HG02943 (cell line): ENCODE results near the gene ZNF76.

Experiments
- ATAC-seq: cut with Tn5 transposase; IDR thresholded peaks from one replicate; pipeline ENCODE4 v1.9.1; 2021; ENCODE audit warnings: mild to moderate bottlenecking, low read depth, moderate library complexity; ENCODE audit not compliant: unreplicated experiment

ZNF76 gene

DNA sequence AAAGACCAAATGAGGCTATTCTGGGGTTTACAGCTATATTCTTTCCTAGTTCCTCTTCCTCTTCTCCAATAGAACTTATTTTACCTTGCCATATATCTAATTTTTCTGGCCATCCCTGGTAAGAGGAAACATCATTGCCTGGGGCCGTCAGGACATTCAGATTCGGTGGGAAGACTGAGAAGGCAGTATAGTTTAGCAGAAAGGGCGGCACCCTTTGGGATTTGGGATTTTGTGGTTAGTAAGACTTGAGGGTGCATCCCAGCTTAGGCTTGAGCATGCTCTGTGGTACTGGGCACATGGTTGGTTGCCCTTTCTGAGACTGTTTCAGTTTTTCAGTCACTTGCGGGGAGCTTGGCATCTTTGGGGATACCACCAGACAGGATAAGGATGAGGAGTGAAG, 24.6 kb upstream of the ZNF76 start:
- ATAC-seq, result no peak

DNA sequence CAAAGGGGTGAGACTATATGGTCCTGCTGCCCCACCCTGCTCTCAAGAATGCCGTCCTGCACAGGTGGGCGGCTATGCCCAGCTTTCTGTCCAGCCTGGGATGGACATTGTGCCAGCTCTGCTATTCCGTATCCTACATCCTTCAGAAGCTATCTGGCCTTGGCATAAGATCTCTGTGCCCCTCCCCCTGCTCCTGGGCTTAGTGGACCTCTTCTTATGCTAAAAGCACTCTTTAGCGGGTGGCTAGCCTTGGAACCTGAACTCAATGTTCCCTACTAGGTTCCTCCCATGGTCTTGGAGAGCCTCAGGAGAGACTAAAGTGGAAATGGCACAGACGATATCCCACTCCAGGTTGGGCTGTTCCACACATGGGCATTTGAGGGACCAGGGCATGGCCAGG, 23.3 kb upstream of the ZNF76 start:
- ATAC-seq, result no peak

DNA sequence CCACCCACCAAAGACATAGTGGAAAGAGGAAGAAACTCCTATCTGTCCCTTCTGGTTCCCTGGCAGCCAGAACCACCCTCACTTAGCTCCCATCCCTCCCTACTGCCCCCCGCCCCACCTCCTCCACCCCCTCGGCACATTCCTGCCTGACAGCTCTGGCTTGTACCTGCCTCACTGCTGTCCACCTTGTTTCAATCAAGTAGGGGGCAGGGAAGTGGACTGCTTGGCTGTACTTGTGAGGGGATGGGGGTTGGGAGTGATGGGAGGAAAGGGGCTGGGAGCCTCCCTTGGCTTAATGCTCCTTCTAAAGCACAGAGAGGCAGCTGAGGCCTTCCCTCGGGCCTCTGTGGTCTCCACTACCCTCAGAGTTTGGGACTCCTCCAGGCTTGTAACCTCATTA, 22.1 kb upstream of the ZNF76 start:
- ATAC-seq, result no peak

DNA sequence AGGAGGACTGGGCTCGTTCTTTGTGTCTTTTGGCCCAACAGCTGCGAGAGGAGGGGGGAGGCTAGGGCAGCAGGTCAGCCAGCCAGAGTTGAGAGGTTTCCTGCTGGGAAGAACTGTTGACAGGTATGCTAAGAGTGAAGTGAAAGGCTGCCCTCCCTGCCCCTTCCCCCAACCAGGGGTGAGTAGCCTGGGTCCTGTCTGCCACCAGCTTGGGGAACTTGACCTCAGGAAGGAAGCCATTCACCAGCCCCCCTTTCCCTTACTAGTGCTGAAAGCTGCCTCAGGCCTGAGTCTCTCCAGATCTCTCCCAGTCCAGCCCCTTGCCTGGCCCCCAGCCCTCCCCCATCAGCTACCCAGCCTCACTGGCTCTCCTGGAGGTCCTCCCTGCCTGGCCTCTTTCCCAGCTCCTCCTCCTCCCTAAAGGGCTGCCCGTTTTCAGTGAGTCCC, 20.7 kb upstream of the ZNF76 start:
- ATAC-seq, result no peak

DNA sequence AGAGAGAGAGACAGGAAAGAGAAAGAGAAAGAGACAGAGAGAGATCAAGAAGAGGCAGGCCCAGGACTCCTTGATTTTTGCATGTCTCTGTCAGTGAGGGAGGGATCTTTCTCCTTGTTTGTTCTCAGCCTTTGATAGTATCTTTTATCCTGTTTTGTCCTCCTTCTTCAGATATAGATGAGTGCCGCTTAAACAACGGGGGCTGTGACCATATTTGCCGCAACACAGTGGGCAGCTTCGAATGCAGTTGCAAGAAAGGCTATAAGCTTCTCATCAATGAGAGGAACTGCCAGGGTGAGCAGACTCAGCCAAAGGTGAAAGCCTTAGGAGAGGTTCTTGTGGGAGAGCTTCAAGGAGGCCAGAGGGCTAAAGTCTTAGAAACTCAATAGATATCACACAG, 20.0 kb upstream of the ZNF76 start:
- ATAC-seq, result no peak

DNA sequence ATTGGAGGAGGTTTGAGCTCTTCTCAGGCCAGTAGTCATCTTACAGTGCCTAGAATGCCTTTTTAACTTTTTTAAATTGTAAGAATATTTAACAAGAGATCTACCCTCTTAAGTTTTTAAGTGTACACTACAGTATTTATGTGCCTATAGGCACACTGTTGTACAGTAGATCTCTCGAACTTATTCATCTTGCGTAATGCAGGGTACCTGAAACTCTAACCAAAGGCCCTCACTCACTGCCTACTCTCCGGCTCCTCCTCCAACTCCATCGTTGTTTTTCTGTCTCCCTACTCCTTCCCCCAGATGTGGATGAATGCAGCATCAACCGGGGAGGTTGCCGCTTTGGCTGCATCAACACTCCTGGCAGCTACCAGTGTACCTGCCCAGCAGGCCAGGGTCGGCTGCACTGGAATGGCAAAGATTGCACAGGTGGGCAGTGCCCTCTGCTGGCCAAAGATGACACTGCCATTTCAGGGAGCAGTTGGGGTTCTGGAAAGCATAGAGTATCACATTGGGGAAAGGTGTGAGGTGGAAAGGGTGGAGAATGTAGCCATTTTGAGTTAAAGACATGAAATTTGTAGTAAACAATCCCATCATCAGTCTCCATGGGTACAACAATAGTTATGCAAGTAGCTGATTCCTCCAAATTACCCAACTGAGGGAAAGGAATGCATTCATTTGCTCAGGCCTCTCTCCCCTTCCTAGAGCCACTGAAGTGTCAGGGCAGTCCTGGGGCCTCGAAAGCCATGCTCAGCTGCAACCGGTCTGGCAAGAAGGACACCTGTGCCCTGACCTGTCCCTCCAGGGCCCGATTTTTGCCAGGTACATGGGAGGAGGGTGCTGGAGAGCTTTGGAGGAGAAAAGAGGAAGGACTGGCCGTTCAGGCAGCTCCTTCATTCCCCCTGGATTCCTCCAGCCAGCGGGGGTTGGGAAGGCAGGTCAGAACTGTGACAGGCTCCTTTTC, 18.4 kb upstream of the ZNF76 start:
- no peak for ATAC-seq

DNA sequence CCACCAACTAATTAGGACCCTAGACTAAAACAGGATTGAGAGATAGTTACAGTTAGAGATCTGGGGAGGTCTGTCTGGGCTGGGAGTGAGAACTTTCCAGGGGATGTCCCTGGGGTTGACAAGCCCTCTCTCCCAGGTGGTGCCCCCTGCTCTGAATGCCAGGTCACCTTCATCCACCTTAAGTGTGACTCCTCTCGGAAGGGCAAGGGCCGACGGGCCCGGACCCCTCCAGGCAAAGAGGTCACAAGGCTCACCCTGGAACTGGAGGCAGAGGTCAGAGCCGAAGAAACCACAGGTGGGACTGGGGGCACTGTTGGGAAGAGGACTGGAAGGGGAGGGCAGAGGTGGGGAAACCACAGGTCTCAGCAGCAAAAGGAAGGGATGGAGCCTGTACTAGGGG, 17.0 kb upstream of the ZNF76 start:
- ATAC-seq, result no peak

DNA sequence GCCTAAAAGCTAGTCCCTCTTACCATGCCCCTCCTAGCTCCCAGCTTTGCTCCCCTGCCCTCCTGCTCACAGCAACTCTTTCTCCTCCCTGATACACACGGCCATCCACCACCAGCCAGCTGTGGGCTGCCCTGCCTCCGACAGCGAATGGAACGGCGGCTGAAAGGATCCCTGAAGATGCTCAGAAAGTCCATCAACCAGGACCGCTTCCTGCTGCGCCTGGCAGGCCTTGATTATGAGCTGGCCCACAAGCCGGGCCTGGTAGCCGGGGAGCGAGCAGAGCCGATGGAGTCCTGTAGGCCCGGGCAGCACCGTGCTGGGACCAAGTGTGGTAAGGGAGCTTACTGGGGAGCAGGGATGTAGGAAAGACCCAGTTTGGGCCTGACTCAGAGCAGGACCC, 16.6 kb upstream of the ZNF76 start:
- no peak for ATAC-seq

DNA sequence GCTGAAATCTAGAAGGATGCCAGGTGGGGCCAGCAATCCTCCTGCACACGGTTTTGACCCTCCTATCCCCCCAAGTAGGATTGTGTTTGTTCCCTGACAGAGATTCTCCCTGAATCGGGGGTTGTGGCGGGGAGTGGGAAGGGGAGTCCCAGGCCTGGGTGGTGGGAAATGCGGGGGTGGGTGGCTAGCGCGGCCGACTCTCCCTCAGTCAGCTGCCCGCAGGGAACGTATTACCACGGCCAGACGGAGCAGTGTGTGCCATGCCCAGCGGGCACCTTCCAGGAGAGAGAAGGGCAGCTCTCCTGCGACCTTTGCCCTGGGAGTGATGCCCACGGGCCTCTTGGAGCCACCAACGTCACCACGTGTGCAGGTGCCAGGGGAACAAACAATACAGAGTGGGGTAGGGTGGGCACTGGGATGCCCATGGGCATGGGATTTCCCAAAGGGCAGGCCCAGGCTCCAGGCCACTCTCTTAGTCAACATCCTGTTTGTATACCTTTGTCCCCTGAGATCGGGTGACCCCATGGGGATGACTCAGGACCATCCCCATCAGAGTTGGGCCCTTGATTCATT, 16.1 kb upstream of the ZNF76 start:
- no peak for ATAC-seq

DNA sequence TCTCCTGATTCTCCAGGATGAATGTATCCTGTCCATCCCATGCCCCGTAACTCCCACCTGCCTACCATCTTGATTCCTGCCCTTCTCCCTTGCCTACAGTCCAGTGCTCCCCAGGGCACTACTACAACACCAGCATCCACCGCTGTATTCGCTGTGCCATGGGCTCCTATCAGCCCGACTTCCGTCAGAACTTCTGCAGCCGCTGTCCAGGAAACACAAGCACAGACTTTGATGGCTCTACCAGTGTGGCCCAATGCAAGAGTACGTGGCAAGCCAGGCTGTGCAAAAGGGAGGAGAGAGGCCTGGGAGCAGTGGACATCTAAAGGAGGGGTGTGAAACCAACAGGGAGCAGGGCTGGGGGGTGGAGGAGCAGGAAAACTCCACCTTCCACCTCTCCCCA, 15.0 kb upstream of the ZNF76 start:
- ATAC-seq, result no peak

DNA sequence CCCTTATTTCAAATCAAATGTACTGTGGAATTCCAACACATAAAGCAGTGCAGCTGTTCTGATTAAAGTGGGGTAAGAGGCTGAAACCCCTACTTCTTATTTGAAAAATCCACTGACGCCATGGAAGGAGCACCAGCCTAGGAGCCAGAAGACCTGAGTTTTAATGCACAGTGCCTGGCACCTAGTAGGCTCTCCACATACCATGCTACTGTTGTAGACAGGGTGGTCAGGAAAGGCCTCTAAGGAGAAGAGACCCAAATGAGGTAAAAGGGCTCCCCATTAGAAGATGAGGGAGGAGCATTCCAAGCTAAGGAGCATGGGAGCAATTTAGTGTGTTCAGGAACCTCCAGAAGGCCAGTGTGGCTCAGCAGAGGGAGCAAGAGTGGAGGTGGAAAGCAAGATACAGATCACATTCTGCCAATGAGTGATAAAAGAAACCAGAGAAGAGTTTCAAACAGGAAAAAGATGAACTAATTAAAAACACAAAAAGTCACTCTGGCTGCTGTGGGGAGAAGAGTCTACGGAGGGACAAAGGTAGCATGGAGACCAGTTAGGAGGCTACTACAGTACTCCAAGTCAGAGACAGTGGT, 11.8 kb upstream of the ZNF76 start:
- ATAC-seq, result no peak

DNA sequence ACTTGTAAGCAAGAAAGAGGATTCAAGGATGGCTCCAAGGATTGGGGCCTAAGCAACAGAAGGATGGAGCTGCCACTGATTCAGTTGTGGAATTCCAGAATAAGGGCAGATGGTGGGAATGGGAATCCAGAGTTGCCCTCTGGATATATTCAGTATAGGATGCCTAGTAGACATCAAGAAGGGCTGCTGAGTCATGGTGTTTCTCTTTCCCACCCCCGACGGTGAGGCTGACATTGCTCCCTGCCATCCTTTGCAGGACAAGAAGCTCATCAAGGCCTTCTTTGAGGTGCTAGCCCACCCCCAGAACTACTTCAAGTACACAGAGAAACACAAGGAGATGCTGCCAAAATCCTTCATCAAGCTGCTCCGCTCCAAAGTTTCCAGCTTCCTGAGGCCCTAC, 11.2 kb upstream of the ZNF76 start:
- no peak for ATAC-seq

DNA sequence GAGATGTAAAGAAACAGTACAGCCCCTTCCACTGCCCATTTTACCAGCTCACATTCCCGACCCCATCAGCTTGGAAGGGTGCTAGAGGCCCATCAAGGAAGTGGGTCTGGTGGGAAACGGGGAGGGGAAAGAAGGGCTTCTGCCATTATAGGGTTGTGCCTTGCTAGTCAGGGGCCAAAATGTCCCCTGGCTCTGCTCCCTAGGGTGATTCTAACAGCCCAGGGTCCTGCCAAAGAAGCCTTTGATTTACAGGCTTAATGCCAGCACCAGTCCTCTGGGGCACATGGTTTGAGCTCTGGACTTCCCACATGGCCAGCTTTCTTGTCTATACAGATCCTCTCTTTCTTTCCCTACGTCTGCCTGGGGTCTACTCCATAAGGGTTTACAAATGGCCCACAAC, 10.6 kb upstream of the ZNF76 start:
- ATAC-seq, result no peak

DNA sequence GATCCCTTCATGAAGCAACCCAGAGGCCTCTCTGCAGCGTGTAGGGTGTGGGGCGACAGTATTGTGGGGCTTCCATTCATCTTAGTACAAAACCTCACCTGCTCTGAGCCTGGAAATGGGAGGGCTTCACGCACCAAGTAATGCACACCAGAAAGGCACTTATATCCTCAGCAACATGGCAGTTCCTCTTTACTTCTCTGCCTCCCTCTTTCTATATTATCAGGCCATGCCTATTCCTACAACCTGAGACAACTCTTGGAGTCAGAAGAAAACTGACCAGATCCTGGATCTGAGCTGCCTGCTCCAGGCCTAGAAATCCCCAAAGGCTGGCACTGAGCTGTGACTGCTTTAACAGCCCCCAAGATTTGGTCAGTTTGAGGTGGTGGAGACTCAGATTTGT, 7.6 kb upstream of the ZNF76 start:
- no peak for ATAC-seq

DNA sequence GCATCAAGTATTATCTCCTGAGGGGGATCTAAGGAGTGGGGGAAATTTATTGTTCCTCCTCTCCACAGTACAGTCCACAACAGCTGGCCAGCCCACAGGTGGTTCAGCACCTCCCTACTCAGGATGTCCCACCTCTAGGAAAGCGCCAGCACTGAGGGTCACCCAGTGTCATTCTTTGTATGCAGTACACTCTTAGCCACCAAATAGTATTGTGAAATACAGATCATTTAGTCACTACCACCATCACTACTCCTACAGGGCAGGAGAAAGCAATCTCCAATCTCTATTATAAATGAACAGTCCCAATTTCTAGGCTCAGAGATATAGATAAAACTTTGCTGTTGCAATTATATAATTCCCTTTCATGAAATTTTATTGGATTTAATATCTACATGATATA, 6.3 kb upstream of the ZNF76 start:
- no peak for ATAC-seq

DNA sequence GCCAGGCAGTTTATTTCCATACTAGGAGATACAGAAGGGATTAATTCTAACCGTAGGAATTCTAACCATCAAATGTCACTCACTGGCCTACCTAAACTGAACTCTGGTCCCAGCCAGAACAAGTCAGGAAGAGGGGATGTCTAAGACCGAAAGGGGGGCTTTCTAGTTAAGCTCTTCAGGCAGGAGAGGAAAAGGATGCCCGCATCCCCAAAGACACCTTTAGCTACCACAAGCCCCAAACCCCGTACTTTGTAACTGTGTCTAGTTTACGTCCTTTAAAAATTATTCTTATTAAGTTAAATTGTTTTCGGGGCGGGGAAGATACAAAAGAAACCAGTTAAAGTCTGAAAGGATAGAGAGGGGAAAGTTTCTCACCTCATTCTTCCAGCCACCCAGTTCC, 1.2 kb upstream of the ZNF76 start:
- no peak for ATAC-seq

DNA sequence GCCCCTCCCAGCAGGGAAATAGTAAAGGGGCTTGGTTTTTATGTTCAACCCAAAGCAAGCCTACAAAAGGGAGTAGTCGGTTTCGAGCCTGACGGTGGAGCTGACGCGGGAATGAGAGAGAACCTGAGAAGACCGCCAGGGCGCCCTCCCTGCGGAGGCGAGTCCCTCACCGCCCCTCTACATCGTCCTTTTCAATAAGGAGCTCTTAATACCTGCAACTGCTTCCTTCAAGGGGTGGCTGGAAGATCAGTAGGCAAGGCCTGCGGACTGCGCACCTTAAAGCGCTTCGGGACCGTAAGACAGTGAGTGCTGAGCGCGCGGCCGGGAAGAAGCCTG, 709 bp upstream of the ZNF76 start:
- ATAC-seq, result no peak

DNA sequence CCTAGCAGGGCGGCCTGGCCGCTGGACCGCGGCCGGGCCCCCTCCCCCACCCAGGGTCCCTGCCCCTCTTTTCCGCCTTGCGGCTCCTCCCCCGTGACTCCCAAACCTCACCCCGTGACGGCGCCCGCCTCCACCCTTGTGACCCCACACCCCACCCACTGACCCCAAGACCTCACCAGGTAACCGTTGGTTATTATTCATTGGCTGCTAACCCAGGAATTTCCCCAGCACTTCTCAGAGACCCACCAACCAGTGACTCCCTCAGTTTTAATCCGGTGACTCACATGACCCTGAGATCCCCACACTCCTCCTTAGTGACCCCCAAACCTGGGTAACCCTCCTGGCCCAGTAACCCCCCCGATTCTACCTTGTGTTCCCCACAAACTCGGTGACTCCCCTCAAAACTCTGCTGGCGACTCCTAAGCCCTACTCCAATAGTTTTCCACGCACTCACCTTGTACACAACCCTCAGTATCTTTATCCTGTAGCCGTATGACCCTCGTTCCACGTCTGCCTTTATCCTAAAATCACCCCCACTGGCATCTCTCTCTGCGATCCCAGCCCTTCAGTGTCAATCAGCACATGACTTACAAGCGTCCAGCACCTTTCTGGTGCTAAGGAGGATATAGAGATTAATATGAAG, 534 bp downstream of the ZNF76 start:
- no peak for ATAC-seq

DNA sequence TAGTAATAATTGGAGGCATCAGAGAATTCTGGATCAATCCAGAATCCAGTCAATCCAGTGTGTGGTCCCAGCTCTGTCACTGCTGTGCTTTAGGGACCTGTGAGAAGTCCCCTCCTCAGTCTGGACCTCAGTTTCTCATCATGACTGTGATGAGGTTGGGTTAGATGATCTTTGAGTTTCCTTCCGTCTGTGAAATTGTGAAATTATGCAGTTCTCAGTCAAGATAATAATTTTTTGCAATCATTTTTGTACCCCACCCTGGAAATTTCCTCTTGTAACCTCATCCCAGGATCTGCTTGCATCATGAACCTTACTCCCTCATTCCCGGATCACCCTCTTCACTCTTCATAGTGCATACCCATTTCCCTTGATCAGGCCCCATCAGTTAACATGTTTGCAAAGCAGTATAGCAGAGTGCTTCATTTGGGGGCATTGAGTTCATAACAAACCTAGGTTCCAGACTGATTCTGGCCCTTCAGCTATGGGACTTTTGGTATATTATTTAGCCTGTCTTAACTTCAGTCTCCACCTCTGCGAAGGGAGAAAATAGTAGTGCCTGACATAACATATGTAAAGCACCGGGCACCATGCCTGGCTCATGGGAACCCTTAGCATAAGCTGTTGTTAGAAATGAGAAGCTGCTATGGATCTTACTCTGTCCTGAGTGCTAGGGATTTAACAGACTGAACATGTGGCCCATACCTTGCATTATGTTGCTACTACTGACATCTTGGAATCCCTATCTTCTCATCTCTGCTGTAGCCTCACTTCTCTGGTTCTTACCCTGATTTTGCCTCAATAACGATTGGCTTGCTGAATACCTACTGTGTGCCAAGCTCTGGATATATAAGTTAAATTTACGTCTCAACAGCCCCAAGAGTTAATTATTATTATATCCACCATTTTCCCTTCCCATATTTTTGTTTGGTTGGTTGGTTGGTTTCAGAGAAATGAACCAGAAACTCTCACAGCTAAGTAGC, 1.3 kb downstream of the ZNF76 start:
- no peak for ATAC-seq

DNA sequence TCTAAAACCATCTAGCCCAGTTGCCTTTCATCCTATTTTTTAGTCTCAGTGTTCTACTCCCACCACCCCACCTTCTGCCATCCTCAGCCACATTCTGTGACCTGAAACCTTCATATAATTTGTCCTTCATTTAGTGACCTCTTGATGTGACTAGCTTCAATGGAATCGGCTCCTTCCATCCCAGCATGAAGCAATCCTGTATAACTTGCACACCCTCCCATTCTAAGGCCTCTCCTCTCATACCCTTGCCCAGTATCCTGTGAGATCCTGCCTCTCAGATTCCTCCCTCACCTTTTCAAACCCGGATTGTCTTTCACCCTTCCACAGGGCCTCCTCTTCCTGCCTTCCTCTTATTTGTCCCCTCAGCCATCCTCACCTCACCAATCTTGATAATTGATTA, 3.1 kb downstream of the ZNF76 start:
- ATAC-seq, result no peak
